T-helper 2 cell (primary cell): ENCODE data around the gene SCN3B.

Experiments
- DNase-seq, 5 experiments: peaks; one replicate each; pipeline versions ENCODE4 v3.0.0 to v3.0.0-alpha.2; 2012 to 2022

The SCN3B gene

GRCh38 chr11:123594921-123595320, 59.5 kb downstream of the SCN3B start:
- DNase-seq, result no peak

DNA sequence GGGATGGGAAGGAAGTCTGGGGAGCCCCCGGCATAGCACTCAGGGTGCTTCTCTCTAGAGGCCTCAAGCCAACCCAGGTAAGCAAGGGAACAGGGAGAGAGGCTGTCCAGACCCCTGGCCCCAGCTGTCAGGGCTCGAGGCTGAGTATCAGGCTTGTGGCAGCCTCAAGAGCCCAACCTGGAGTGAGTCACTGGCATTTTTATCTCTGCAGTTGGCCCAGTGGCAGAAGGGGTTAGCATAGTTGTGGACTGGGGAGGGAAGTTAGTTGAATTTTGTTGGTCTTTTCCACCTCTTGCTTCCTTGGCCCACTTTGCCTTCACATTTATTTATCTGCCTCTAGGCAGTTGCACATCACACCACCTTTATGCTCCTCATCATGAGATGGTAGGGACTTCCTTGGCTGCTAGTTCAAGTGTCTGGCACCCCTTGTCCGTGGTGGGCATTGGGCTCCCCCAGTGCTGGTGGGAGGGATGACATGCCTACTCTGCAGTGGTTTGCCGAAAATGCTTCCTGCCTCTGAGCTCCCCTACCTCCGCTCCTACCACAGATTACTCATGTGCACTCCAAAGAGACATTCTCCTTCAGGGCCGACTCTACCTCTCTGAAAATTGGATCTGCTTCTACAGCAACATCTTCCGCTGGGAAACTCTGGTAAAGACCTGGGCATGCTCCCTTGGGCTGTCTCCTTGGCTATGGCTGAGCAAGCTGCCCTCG, 60.1 kb downstream of the SCN3B start:
- no peak for DNase-seq

GRCh38 chr11:123593570-123593969, 60.9 kb downstream of the SCN3B start:
- no peak for DNase-seq

- no peak for DNase-seq
Measured at GRCh38 chr11:123590296-123590912, 64.0 kb downstream of the SCN3B start.

GRCh38 chr11:123588864-123589262, 65.6 kb downstream of the SCN3B start:
- no peak for DNase-seq

GRCh38 chr11:123588117-123588863, 66.1 kb downstream of the SCN3B start:
- DNase-seq, result no peak

DNA sequence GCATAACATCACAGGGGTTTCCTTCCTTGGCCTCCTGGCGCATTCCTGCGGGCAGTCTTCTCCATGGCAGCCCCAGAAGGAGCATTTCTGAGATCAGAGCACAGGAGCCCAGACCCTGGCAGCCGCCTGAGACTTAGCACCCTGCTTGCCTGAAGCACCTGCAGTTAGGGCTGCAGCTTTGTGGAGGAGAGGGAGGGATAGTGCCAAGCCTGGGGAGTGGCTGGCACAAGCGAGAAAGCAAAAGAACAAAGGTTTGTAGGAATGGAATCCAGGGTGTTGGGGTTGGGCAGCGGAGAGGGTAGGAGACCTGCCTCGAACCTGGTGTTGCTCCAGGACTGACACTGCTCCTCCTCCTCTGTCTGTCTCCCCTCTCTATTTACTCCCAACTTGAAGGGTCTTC, 66.9 kb downstream of the SCN3B start:
- DNase-seq, result no peak

DNA sequence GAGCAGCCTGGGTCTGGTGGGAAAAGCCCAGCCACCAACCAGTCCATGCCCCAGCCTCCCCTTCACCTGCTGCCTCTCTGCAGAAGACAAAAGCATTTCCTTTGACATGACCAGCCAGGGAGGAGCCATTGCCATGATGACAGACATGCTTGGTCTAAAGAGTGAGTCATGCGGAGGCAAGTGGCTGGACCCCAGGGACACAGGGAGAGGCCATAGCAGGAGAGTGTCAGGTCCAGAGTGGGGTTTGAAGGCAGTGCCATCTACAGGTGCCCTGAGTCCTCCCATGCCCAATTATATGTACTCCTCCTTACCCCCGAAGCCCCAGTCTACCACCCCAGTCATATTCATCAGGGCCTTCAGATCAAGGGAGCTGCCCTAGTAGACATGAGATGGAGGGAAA, 67.4 kb downstream of the SCN3B start:
- DNase-seq, result no peak

DNA sequence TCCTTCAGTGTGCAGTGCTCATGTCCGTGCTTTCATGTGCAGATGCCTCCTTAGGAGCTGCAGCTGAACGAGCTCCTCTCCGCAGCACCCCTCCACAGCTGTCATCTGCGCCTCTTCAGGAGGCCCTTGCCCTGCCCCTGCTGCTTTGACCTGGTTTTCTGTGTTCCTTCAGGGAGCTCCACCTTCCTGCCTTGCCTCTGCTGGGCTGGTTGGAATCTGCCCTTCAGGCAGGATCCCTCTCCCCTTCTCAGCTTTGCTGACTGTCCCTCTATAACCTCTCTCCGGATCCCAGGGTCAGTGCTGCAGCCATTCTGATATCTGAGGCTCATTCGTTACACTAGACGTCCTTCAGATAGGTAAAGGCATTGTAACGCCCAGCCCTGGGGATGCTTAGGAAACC, 67.9 kb downstream of the SCN3B start:
- DNase-seq, result no peak

DNA sequence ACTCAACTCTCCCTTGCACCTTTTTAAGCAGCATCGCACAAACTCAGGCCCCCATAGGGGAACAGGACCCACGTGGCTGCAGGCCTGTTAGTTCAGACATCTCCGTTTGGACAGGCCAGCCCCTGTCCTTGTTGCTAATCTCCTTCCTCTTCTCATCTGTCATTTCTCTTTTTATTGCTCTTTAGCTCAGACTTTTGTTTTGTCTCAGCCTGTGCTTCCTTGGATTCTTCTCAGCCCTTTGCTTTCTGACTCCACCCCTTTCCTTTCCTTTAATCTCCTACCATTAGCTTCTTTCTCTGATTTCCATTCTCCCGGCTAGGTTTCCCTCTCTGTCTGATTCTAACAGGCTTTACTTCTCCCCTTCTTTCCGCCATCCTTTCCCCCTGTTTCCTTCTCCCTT, 68.7 kb downstream of the SCN3B start:
- no peak for DNase-seq

DNA sequence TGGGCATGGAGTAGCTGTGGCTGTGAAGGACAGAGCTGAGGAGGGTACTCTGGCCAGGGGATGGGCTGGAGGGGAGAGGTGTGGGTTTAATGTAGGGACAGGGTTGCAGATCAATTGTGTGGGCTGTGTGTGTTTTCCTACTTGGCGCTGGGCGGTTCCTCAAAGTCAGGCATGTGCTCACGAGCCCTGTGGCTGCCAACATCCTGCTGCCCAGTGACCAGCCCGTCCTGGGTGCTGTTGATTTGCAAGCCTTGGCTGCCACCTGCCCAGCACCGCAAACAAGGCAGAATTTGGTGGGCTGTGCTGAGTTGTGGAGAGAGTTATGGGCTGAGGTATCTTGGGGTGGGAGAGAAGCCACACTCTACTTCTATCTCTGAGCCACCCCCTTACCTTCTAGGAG, 69.2 kb downstream of the SCN3B start:
- no peak for DNase-seq

DNA sequence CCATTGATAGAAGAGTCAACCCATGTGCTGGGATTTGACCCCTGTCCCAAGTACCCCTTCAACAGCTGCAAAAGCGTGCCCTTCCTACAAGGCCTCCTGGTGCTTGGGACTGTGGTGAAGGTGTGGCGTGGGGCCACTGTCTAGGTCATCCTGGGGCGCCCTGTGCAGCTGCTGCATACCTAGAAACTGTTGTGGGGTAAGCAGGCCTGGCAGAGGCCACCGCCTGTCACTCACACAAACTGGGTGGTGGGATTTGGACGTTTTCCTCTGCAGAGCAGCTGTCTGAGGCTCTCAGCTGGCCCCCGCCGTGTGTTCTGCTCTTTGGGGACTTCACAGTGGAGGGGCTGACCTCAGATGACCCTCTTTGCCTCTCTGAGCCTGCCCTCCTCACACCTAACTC, 69.7 kb downstream of the SCN3B start:
- DNase-seq, result no peak

- no peak for DNase-seq
Measured at GRCh38 chr11:123584186-123584585, 70.2 kb downstream of the SCN3B start.

- DNase-seq, result peak in 1 of 5 experiments; percentile 6
Measured at GRCh38 chr11:123582992-123583504, 71.4 kb downstream of the SCN3B start.

- DNase-seq, result no peak
Measured at GRCh38 chr11:123581651-123582399, 72.6 kb downstream of the SCN3B start.

DNA sequence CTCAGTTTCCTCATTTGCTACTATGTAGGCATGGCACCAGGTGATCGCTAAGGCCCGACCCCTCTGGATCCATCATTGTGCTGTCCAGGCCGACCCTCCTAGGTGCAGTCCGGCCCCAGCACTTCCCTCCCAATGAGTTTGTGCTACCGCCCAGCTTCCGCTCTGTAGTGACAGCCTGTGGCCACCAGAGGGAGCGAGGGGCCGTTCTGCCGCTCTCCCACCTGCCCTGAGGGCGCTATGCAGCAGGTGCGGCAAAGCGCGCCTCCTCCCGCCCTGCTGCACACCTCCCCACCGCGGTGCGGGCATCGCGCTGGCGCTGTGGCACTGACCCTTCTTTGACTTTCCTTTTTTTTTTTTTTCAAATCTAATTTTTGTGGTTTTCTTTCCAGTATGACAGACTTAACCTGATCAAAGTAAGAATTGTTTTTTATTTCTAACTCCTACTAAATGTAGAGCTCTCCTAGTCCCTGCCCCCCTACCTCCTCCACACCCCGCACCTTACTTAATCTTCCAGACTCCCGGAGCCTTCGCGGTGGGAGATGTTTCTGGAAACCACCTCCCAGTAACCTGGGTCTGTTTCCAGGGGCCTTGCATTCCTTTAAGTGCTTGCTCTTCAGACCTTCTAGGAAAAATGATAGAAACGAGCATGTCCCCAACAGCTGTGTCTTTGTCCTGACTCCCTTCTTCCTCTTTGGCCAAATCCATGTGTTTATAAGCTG, 73.7 kb downstream of the SCN3B start:
- DNase-seq, result peak; percentile 18 to 66 (median 48)

DNA sequence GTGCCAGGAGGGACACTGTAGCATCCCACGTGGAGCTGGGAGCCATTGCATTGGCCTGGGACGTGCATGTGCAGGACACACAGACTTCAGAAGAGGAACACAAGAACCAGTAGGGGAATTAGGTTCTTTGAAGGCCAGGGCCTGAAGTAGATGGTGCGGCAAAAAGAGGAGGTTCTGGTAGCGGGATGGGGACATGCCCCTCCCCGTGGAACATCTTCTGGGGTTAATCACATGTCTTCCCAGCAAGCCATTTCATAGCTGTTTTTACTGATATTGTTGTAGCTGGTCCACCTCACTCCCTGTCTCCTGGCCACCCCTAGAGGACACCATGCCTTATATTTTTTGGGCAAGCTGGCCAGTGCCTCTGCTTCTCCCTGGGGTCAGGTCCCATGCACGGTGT, 74.3 kb downstream of the SCN3B start:
- DNase-seq, result no peak

DNA sequence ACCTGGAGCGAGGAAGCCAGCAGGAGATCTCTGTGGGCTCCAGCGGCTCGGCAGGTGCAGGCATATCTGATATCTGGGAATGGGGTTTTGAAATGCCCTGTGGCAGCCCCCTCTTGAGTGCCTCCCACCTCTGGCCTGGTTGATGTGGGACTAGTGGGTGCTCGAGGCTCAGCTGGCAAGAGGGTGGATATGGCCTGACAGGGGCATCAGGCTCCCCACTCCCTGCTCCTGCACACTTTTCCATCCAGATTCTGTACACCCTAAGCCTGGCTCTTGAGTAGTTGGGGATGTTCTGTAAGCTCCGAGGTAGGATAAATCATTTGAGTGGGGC, 75.0 kb downstream of the SCN3B start:
- DNase-seq, result no peak
